ENCODE results near the gene MUC4.

GRCh38 chr3:195771646-195772300 is 40.0 kb downstream of the MUC4 start:
- TF ChIP-seq CTCF (IDR thresholded peaks at IDR 0.05), result no peak
- no peak for TF ChIP-seq EZH2 (IDR thresholded peaks at IDR 0.05)

All from neural progenitor cell (in vitro differentiated cells).